Fibroblast of mammary gland (primary cell): ENCODE data around the gene ATL3.
"Not testable (repeated sequence)": the region's sequence is repeated elsewhere in the genome, so short reads cannot be mapped to it uniquely, and the experiment has no call there.

Experiments
- DNase-seq: peaks from one replicate; pipeline ENCODE4 v3.0.0-alpha.2; 2010; ENCODE audit warnings: low read depth
- H3K4me3 ChIP-seq: 2 replicates; pipeline ENCODE4 v1.5.1; 2011; ENCODE audit warnings: low read depth, mild to moderate bottlenecking, low read length, moderate library complexity; ENCODE audit not compliant: control insufficient read depth
- CTCF ChIP-seq: conservative IDR thresholded peaks from 2 replicates; pipeline ENCODE4 v1.5.1; 2011; ENCODE audit warnings: low read depth, low read length, inconsistent platforms; ENCODE audit not compliant: control insufficient read depth, insufficient read depth

Gene ATL3

GRCh38 chr11:63623513-63624140, 47.5 kb downstream of the ATL3 start:
- no peak for DNase-seq
- no peak overlapping the region for H3K4me3 ChIP-seq
- TF ChIP-seq CTCF, result no peak

- no peak for DNase-seq
- no peak overlapping the region for H3K4me3 ChIP-seq
- TF ChIP-seq CTCF, result no peak
These were observed 48.9 kb downstream of the ATL3 start for GRCh38 chr11:63622323-63622722.

DNA sequence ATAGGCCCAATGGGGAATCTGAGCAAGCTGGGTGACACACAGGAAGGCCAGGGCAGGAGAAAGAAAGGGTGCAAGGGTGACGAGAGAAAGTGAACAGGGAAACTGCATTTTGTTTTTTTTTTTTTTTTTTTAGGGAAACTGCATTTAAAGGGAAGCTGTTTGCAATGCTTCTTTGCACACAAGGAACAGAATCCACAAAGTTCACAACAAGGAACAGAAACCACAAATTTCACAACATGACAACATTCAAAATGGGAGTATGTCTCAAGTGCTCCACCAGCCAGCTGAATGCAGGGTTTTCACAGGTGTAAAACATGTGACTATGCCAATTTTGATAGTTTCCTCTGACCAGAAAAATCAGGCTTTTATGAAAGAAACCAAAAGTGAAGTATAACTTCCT, 50.1 kb downstream of the ATL3 start:
- no peak overlapping the region for H3K4me3 ChIP-seq
- DNase-seq, result no peak
- TF ChIP-seq CTCF, result no peak

GRCh38 chr11:63619967-63620366, 51.2 kb downstream of the ATL3 start:
- H3K4me3 ChIP-seq, result no peak overlapping the region
- DNase-seq, result no peak
- no peak for TF ChIP-seq CTCF

GRCh38 chr11:63617686-63618085, 53.5 kb downstream of the ATL3 start:
- not testable (repeated sequence) for H3K4me3 ChIP-seq, DNase-seq

GRCh38 chr11:63616953-63617352, 54.2 kb downstream of the ATL3 start:
- TF ChIP-seq CTCF, result no peak
- DNase-seq, result no peak
- H3K4me3 ChIP-seq, result no peak overlapping the region

DNA sequence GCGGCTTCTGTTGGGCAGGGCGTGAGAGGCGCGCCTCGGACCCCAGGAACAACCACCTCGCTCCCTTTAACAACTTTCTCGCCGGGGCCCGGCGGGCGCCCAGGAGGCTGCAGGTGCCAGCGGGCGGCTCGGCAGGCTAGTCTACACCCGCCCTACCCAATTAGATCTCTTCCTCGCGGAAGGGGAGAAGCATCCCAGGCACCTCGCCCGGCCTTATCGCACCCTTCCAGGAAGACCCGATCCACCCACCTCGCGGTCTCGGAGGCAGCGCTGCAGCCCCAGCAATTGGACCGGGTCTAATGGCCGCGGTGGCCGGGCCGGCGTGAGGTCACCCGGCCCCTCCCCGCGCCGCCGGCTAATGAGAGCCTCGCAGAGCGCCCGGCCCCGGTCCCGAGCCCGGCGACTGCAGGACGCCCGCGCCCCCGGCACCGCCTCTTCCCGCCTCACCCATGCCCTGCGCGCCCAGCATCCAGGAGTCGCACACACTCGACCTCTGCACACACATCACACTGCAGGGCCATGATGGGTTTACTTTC, 57.0 kb downstream of the ATL3 start, which contains the start of gene PLAAT3:
TSS of gene PLAAT3 (minus strand) at position 298 of the 536 bp plus-strand sequence. CDS start 419 bp downstream, outside the sequence.
- no peak for TF ChIP-seq CTCF
- DNase-seq, result no peak
- H3K4me3 ChIP-seq, result peak within 1 kb of the TSS; percentile 68
